ENCODE results near the gene GPC6.

GPC6 gene

DNA sequence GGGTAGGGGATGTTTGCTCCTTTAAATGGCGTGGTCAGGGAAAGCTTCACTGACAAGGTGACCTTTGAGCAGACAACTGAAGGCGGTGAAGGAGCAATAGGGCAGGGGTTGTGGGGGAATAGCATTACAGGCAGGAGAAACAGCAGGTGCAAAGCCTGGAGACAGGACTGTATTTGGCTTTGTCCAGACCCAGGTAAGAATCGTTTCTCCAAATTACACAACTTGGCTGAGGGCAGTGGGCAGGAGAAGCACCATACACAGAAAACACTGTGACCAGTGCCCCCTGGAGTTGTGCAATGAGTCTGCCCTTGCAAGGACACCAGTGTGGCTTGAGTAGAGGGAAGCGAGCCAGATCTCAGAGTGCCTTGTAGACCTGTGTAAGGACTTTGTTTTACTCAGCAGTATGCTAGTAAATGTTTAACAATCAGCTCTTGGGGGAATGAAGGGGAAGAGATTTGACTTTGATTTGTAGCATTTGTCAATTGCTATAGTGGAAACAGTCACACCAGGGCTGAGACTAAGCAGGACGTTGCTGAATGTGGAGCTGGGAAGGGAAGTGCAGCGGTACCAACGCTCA, 892.8 kb downstream of the GPC6 start:
- Histone ChIP-seq H3K4me3 (ENCODE audit: low read length, poor library complexity, severe bottlenecking) (no peak overlapping the region), H3K4me2 (ENCODE audit: low read depth, low read length, poor library complexity, severe bottlenecking) (no peak overlapping the region), H3K4me1 (ENCODE audit: insufficient read depth, low read length, poor library complexity, severe bottlenecking) (no peaks in the 10 kb centered on the region), H3K9me2 (replicated peaks; ENCODE audit: low read depth, low read length) (no peaks in the 10 kb centered on the region), H4K20me1 (ENCODE audit: insufficient read depth, low read length, poor library complexity, severe bottlenecking) (no peaks in the 10 kb centered on the region), H3K9ac (ENCODE audit: low read depth, low read length, poor library complexity, severe bottlenecking) (no peak overlapping the region), H3K79me2 (ENCODE audit: insufficient read depth, low read length) (no peaks in the 10 kb centered on the region), H2AFZ (ENCODE audit: low read length) (no peak overlapping the region), H3K9me3 (ENCODE audit: insufficient read depth, low read depth, low read length) (no peaks in the 10 kb centered on the region), H3K27me3 (ENCODE audit: insufficient read depth, low read length, poor library complexity, severe bottlenecking) (no peaks in the 10 kb centered on the region), H3K36me3 (ENCODE audit: insufficient read depth, low read length) (no peaks in the 10 kb centered on the region), H3F3A (ENCODE audit: low read depth) (no peaks in the 10 kb centered on the region)
- TF ChIP-seq CTCF (conservative IDR thresholded peaks at IDR 0.05; ENCODE audit: low read length) (no peak), EZH2phosphoT487 (IDR thresholded peaks at IDR 0.05; ENCODE audit: borderline replicate concordance) (no peak)

GRCh38 chr13:94120878-94121277, 894.3 kb downstream of the GPC6 start:
- H3K4me3 ChIP-seq (ENCODE audit: low read length, poor library complexity, severe bottlenecking) = no peak overlapping the region
- no peaks in the 10 kb centered on the region for H4K20me1 ChIP-seq (ENCODE audit: insufficient read depth, low read length, poor library complexity, severe bottlenecking)
- H3K9me2 ChIP-seq (replicated peaks; ENCODE audit: low read depth, low read length) = no peaks in the 10 kb centered on the region
- no peaks in the 10 kb centered on the region for H3K36me3 ChIP-seq (ENCODE audit: insufficient read depth, low read length)
- no peaks in the 10 kb centered on the region for H3K27me3 ChIP-seq (ENCODE audit: insufficient read depth, low read length, poor library complexity, severe bottlenecking)
- H3K4me1 ChIP-seq (ENCODE audit: insufficient read depth, low read length, poor library complexity, severe bottlenecking) = no peaks in the 10 kb centered on the region
- TF ChIP-seq CTCF (conservative IDR thresholded peaks at IDR 0.05; ENCODE audit: low read length) = no peak
- no peak for TF ChIP-seq EZH2phosphoT487 (IDR thresholded peaks at IDR 0.05; ENCODE audit: borderline replicate concordance)
- no peaks in the 10 kb centered on the region for H3K9me3 ChIP-seq (ENCODE audit: insufficient read depth, low read depth, low read length)
- H3F3A ChIP-seq (ENCODE audit: low read depth) = no peaks in the 10 kb centered on the region
- H3K4me2 ChIP-seq (ENCODE audit: low read depth, low read length, poor library complexity, severe bottlenecking) = no peak overlapping the region
- no peak overlapping the region for H3K9ac ChIP-seq (ENCODE audit: low read depth, low read length, poor library complexity, severe bottlenecking)
- H3K79me2 ChIP-seq (ENCODE audit: insufficient read depth, low read length) = no peaks in the 10 kb centered on the region
- no peak overlapping the region for H2AFZ ChIP-seq (ENCODE audit: low read length)

GRCh38 chr13:94121686-94122085, 895.1 kb downstream of the GPC6 start:
- Histone ChIP-seq H3K4me2 (ENCODE audit: low read depth, low read length, poor library complexity, severe bottlenecking) (no peak overlapping the region), H3K36me3 (ENCODE audit: insufficient read depth, low read length) (no peaks in the 10 kb centered on the region), H3K79me2 (ENCODE audit: insufficient read depth, low read length) (no peaks in the 10 kb centered on the region), H3K4me1 (ENCODE audit: insufficient read depth, low read length, poor library complexity, severe bottlenecking) (no peaks in the 10 kb centered on the region), H4K20me1 (ENCODE audit: insufficient read depth, low read length, poor library complexity, severe bottlenecking) (no peaks in the 10 kb centered on the region), H3F3A (ENCODE audit: low read depth) (no peaks in the 10 kb centered on the region), H3K9me2 (replicated peaks; ENCODE audit: low read depth, low read length) (no peaks in the 10 kb centered on the region), H2AFZ (ENCODE audit: low read length) (no peak overlapping the region), H3K9me3 (ENCODE audit: insufficient read depth, low read depth, low read length) (no peaks in the 10 kb centered on the region), H3K4me3 (ENCODE audit: low read length, poor library complexity, severe bottlenecking) (no peak overlapping the region), H3K9ac (ENCODE audit: low read depth, low read length, poor library complexity, severe bottlenecking) (no peak overlapping the region), H3K27me3 (ENCODE audit: insufficient read depth, low read length, poor library complexity, severe bottlenecking) (no peaks in the 10 kb centered on the region)
- TF ChIP-seq EZH2phosphoT487 (IDR thresholded peaks at IDR 0.05; ENCODE audit: borderline replicate concordance) = no peak
- no peak for TF ChIP-seq CTCF (conservative IDR thresholded peaks at IDR 0.05; ENCODE audit: low read length)
